Astrocyte (in vitro differentiated cells and primary cell): Measurements from ENCODE around the gene GGTA1.

Experiments used
- CTCF ChIP-seq: IDR thresholded peaks from 2 replicates; pipeline ENCODE4 v1.5.1; 2011; ENCODE audit warnings: low read depth, mild to moderate bottlenecking, inconsistent platforms, low read length, moderate library complexity; ENCODE audit not compliant: insufficient read depth
- EZH2 ChIP-seq: IDR thresholded peaks from 2 replicates; pipeline ENCODE4 v1.6.1; 2012; ENCODE audit warnings: mild to moderate bottlenecking, low read length, inconsistent platforms; ENCODE audit not compliant: insufficient read depth

- TF ChIP-seq CTCF (no peak), EZH2 (no peak)
Observed at GRCh38 chr9:121483049-121483448, 16.6 kb downstream of the GGTA1 start.
